ENCODE measurements around the gene DGKD.

Gene DGKD

GRCh38 chr2:233416199-233416598 lies 61.9 kb downstream of the DGKD start:
- TF ChIP-seq GATA3 (IDR thresholded peaks at IDR 0.05; ENCODE audit: low read depth, low read length) (no peak), GATA2 (IDR thresholded peaks at IDR 0.05; ENCODE audit: low read depth, low read length) (no peak)

GRCh38 chr2:233416706-233417105 lies 62.4 kb downstream of the DGKD start:
- TF ChIP-seq GATA3 (IDR thresholded peaks at IDR 0.05; ENCODE audit: low read depth, low read length) (no peak), GATA2 (IDR thresholded peaks at IDR 0.05; ENCODE audit: low read depth, low read length) (no peak)

- no peak for TF ChIP-seq GATA2 (IDR thresholded peaks at IDR 0.05; ENCODE audit: low read depth, low read length)
- no peak for TF ChIP-seq GATA3 (IDR thresholded peaks at IDR 0.05; ENCODE audit: low read depth, low read length)
These were observed 63.0 kb downstream of the DGKD start for GRCh38 chr2:233417282-233417681.

- TF ChIP-seq GATA2 (IDR thresholded peaks at IDR 0.05; ENCODE audit: low read depth, low read length): no peak
- no peak for TF ChIP-seq GATA3 (IDR thresholded peaks at IDR 0.05; ENCODE audit: low read depth, low read length)
These were observed 63.9 kb downstream of the DGKD start for GRCh38 chr2:233418052-233418760.

GRCh38 chr2:233418761-233419546 lies 64.7 kb downstream of the DGKD start:
- no peak for TF ChIP-seq GATA3 (IDR thresholded peaks at IDR 0.05; ENCODE audit: low read depth, low read length)
- no peak for TF ChIP-seq GATA2 (IDR thresholded peaks at IDR 0.05; ENCODE audit: low read depth, low read length)

- TF ChIP-seq GATA2 (IDR thresholded peaks at IDR 0.05; ENCODE audit: low read depth, low read length) (no peak), GATA3 (IDR thresholded peaks at IDR 0.05; ENCODE audit: low read depth, low read length) (no peak)
These were observed 65.5 kb downstream of the DGKD start for GRCh38 chr2:233419602-233420391.

- TF ChIP-seq GATA3 (IDR thresholded peaks at IDR 0.05; ENCODE audit: low read depth, low read length) (no peak), GATA2 (IDR thresholded peaks at IDR 0.05; ENCODE audit: low read depth, low read length) (no peak)
These were observed 67.0 kb downstream of the DGKD start for GRCh38 chr2:233421091-233421816.

GRCh38 chr2:233422050-233422639 lies 67.9 kb downstream of the DGKD start:
- TF ChIP-seq GATA3 (IDR thresholded peaks at IDR 0.05; ENCODE audit: low read depth, low read length) (no peak), GATA2 (IDR thresholded peaks at IDR 0.05; ENCODE audit: low read depth, low read length) (no peak)

GRCh38 chr2:233422649-233423551 lies 68.6 kb downstream of the DGKD start:
- TF ChIP-seq GATA3 (IDR thresholded peaks at IDR 0.05; ENCODE audit: low read depth, low read length) (no peak), GATA2 (IDR thresholded peaks at IDR 0.05; ENCODE audit: low read depth, low read length) (no peak)

GRCh38 chr2:233423552-233423860 lies 69.2 kb downstream of the DGKD start:
- TF ChIP-seq GATA2 (IDR thresholded peaks at IDR 0.05; ENCODE audit: low read depth, low read length): no peak

GRCh38 chr2:233424154-233424951 lies 70.1 kb downstream of the DGKD start:
- TF ChIP-seq GATA2 (IDR thresholded peaks at IDR 0.05; ENCODE audit: low read depth, low read length) (no peak), GATA3 (IDR thresholded peaks at IDR 0.05; ENCODE audit: low read depth, low read length) (no peak)

Measured in SH-SY5Y (cell line).